GM12878 (cell line): Measurements from ENCODE around the gene VSTM2L. TPM values are rescaled to one million over a fixed set of nuclear protein-coding genes. Genes with fewer than 3 reads are reported as not detected.

Experiments
- ATAC-seq: fragments of 200-7000 bp; cut with Tn5 transposase; 3 replicates; pipeline ENCODE4 v1.9.1; 2020; ENCODE audit warnings: mild to moderate bottlenecking, moderate library complexity
- BruUV-seq: library from RNA; stranded (reverse); fragments of 400-500 nt; replicated peaks from 2 replicates; lab custom pipeline; 2021; lab: Mats Ljungman, UMichigan
- CTCF ChIA-PET: fragments of 300-600 bp; sonication (Branson Sonifier 250); formaldehyde crosslinking; extraction: SDS; loops from one replicate; lab custom pipeline; 2021; ENCODE audit warnings: inconsistent platforms; lab: Yijun Ruan, JAX
- POLR2A ChIA-PET: fragments of 350-600 bp; formaldehyde crosslinking; extraction: SDS; loops from one replicate; lab custom pipeline; 2021; ENCODE audit warnings: inconsistent platforms; lab: Charles Lee
- RAD21 ChIA-PET: fragments of 300-600 bp; sonication (Branson Sonifier 250); formaldehyde crosslinking; loops from one replicate; lab custom pipeline; 2023; ENCODE audit warnings: antibody characterized with exemption; ENCODE audit not compliant: unreplicated experiment; lab: Charles Lee
- SMC1A ChIA-PET: fragments of 300-600 bp; sonication (Branson Sonifier 250); formaldehyde crosslinking; loops from one replicate; lab custom pipeline; 2023; ENCODE audit not compliant: unreplicated experiment, uncharacterized antibody; lab: Charles Lee
- DNase-seq: peaks from one replicate; pipeline ENCODE4 v3.0.0-alpha.2; 2011; ENCODE audit warnings: low read depth, low spot score
- FAIRE-seq: peaks from 3 replicates; lab custom pipeline; 2011; peaks lifted over from hg19 to GRCh38; lab: Jason Lieb, UNC
- H2AFZ ChIP-seq: 2 replicates; pipeline ENCODE4 v1.6.0; 2011; ENCODE audit warnings: low read depth, low read length, control low read depth; ENCODE audit not compliant: control insufficient read depth
- H3K27ac ChIP-seq: 2 replicates; pipeline ENCODE4 v1.5.1; 2011; ENCODE audit warnings: control low read depth; ENCODE audit not compliant: control insufficient read depth, insufficient read depth
- H3K27me3 ChIP-seq, 2 experiments: replicated peaks in 1 of 2; 2 replicates each; pipeline versions ENCODE4 v1.6.0 to v1.6.1; 2011; ENCODE audit warnings: low read length in 1 of 2; ENCODE audit not compliant: control insufficient read depth in 2 of 2, insufficient read depth in 2 of 2
- H3K36me3 ChIP-seq, 2 experiments: 2 replicates each; pipeline ENCODE4 v1.5.1; 2011; ENCODE audit warnings: low read length in 1 of 2; ENCODE audit not compliant: control insufficient read depth in 2 of 2, insufficient read depth in 2 of 2
- H3K4me1 ChIP-seq: 2 replicates; pipeline ENCODE4 v1.6.1; 2011; ENCODE audit warnings: mild to moderate bottlenecking, low read length, moderate library complexity, mixed read lengths; ENCODE audit not compliant: control insufficient read depth, insufficient read depth
- H3K4me2 ChIP-seq: 2 replicates; pipeline ENCODE4 v1.6.0; 2011; ENCODE audit warnings: control low read depth; ENCODE audit not compliant: control insufficient read depth, insufficient read depth
- H3K4me3 ChIP-seq: fragments of 200-600 bp; sonication (generic); 2 replicates; pipeline ENCODE4 v1.5.1; 2016
- H3K79me2 ChIP-seq: 2 replicates; pipeline ENCODE4 v1.6.0; 2011; ENCODE audit warnings: low read length; ENCODE audit not compliant: control insufficient read depth, insufficient read depth
- H3K9ac ChIP-seq: 2 replicates; pipeline ENCODE4 v1.8.0; 2011; ENCODE audit warnings: low read length, control low read depth, mixed read lengths; ENCODE audit not compliant: control insufficient read depth, insufficient read depth
- H3K9me3 ChIP-seq: replicated peaks from 3 replicates; pipeline ENCODE4 v1.5.1; 2011; ENCODE audit warnings: mild to moderate bottlenecking, low read length; ENCODE audit not compliant: control insufficient read depth, insufficient read depth
- H4K20me1 ChIP-seq: 2 replicates; pipeline ENCODE4 v1.6.0; 2011; ENCODE audit not compliant: control insufficient read depth, insufficient read depth
- CBX5 ChIP-seq: sonication (generic); IDR thresholded peaks from 2 replicates; pipeline ENCODE4 v1.6.1; 2016; ENCODE audit warnings: low read depth, moderate library complexity, mild to moderate bottlenecking, inconsistent platforms
- ETV6 ChIP-seq, 2 experiments: fragments of 450-650 bp in 1 of 2; IDR thresholded peaks in 1 of 2; conservative IDR thresholded peaks in 1 of 2; 2 replicates each; pipeline ENCODE4 v1.6.1; 2014; ENCODE audit warnings: antibody characterized with exemption in 1 of 2, borderline replicate concordance in 1 of 2, low read depth in 1 of 2, mild to moderate bottlenecking in 1 of 2, moderate library complexity in 1 of 2
- TCF12 ChIP-seq: IDR thresholded peaks from 2 replicates; pipeline ENCODE4 v1.6.1; 2011; ENCODE audit warnings: low read depth, mild to moderate bottlenecking, low read length
- TCF3 ChIP-seq: IDR thresholded peaks from 2 replicates; pipeline ENCODE4 v1.6.1; 2012; ENCODE audit warnings: low read depth, mild to moderate bottlenecking, low read length, borderline replicate concordance; ENCODE audit not compliant: insufficient read depth
- ZNF24 ChIP-seq: fragments of 450-650 bp; IDR thresholded peaks from 2 replicates; pipeline ENCODE4 v1.6.1; 2017; ENCODE audit warnings: antibody characterized with exemption, mild to moderate bottlenecking
- ZNF592 ChIP-seq: fragments of 450-650 bp; IDR thresholded peaks from 2 replicates; pipeline ENCODE4 v1.6.1; 2017; ENCODE audit warnings: mild to moderate bottlenecking, moderate library complexity
- WGBS: methylation state at CpG from one replicate; pipeline ENCODE4 v1.1.6; 2016; ENCODE audit warnings: low lambda C conversion rate; ENCODE audit not compliant: insufficient replicate concordance, insufficient coverage; ENCODE audit errors: missing lambda C conversion rate; 5-methylcytosine and 5-hydroxymethylcytosine counted together
- in situ Hi-C: fragments of 300-500 bp; cut with MboI; formaldehyde crosslinking; loops from 9 replicates; pipeline ENCODE4 v1.14.3; 2018; ENCODE audit warnings: mixed read lengths
- intact Hi-C: fragments of 100-400 bp; cut with micrococcal nuclease; formaldehyde crosslinking; loops from one replicate; pipeline ENCODE4 v1.14.2; 2022; ENCODE audit not compliant: unreplicated experiment
- polyA plus RNA-seq, 11 experiments: library from polyadenylated mRNA; depleted of rRNA in 4 of 11; unstranded in 6 of 11; stranded (reverse) in 5 of 11; fragments of >200 nt; fragmentation: Nextera tagmentation in 4 of 11; fragmentation: Illumina TruSeq in 1 of 11; extraction: Ambion mirVana in 4 of 11; extraction: Trizol in 1 of 11; gene quantifications; 1 replicate in 1 of 11; 2 replicates in 10 of 11; pipeline versions ENCODE4 v1.2.1 to v1.2.3, GENCODE V29; 2011 to 2016; ENCODE audit warnings: inconsistent platforms in 2 of 11, missing spikeins in 2 of 11, low read depth in 1 of 11
- total RNA-seq, 4 experiments: library from RNA; depleted of rRNA in 3 of 4; stranded (reverse); fragments of >200 nt in 3 of 4; fragmentation: Illumina TruSeq in 1 of 4; extraction: Trizol in 1 of 4; gene quantifications; 2 replicates each; pipeline versions ENCODE4 v1.2.1 to v1.2.3, GENCODE V29; 2013 to 2021

Gene VSTM2L
- total and polyA plus RNA-seq, 10 of the 15 experiments (the other 5 are each of a cell fraction or from before 2014, with no cell fraction given), result 0.05 to 1.5 (median 0.63) TPM; not detected in 2

DNA sequence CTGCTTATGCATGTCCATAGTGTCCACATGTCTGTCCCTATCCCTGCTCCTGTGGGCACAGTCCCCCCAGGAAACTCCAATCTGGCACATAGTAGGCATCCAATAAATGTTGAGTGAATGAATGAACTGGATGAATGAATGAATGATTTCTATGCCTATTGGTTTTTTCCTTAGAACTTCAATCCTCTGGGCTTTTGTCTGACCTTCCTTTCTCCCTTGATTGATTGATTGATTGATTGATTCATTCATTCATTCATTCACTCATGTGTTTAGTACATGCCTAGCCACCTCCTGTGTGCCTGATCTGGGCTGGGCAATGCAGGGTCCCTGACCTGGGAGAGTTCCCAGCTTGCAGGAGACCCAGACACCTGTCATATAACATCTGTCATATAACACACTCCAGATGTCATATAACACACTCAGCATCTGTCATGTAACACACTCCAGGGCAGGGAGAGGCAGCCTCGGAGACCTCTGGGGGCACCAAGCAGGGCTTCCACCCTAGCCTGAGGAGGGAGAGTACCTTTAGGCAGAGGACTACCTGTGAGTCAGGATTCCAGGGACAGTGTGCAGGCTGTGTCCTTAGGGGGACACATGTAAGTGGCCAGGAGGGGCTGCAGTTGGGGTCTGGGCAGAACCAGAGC lies 17.9 kb downstream of the VSTM2L start:
- WGBS, result 24% methylated on average over 1 of the region's 1 CpG
- TF ChIP-seq CBX5, result no peak
- peak; percentile 70; the same call in 1 of the 2 replicates for TF ChIP-seq TCF12
- TF ChIP-seq TCF3, result peak; percentile 60; the same call in 1 of the 2 replicates
- TF ChIP-seq ZNF24, result peak; percentile 93
- no peak for TF ChIP-seq ETV6 (conservative IDR thresholded peaks at IDR 0.05 in 1 of 2, IDR thresholded peaks at IDR 0.05 in 1 of 2; ENCODE audit: borderline replicate concordance in 1 of 2, low read depth in 1 of 2)
- TF ChIP-seq ZNF592, result no peak

More for the DNA sequence above, 17.9 kb downstream of the VSTM2L start:
- Histone ChIP-seq H4K20me1 (no peaks in the 10 kb centered on the region), H3K9ac (peak overlapping the region; percentile 17), H3K27me3 (no peaks in the 10 kb centered on the region), H3K27ac (peak overlapping the region; percentile 94), H3K4me3 (0 out of 2 replicates have a peak overlapping the region, but pooled peaks have one; percentile 5), H3K79me2 (no peaks in the 10 kb centered on the region), H3K9me3 (no peaks in the 10 kb centered on the region), H3K4me2 (peak overlapping the region; percentile 92), H2AFZ (peak overlapping the region; percentile 32; the same call in 1 of the 2 replicates), H3K36me3 (no peaks in the 10 kb centered on the region), H3K4me1 (peaks cover 25% of the 10 kb centered on the region)
- intact Hi-C loops, result loop anchor here (1.0 kb wide), 1 partner anchor 70 kb away; no protein-coding TSS in a partner anchor
- FAIRE-seq (no peak), ATAC-seq (peak; percentile 46), DNase-seq (no peak)
- in situ Hi-C loops, result no loop called here
- ChIA-PET RAD21 (no interaction called here), CTCF (interaction anchor here (2.2 kb wide), 1 partner anchor 72 kb away, joined by 6 read pairs; no protein-coding TSS in a partner anchor), POLR2A (no interaction called here), SMC1A (interaction anchor here (1.5 to 2.9 kb wide), 2 partner anchors 19 to 71 kb away, joined by 3 to 12 read pairs; no protein-coding TSS in a partner anchor)
- BruUV-seq, result no TSS peak
